ENCODE results near the gene SCUBE3.

The SCUBE3 gene

DNA sequence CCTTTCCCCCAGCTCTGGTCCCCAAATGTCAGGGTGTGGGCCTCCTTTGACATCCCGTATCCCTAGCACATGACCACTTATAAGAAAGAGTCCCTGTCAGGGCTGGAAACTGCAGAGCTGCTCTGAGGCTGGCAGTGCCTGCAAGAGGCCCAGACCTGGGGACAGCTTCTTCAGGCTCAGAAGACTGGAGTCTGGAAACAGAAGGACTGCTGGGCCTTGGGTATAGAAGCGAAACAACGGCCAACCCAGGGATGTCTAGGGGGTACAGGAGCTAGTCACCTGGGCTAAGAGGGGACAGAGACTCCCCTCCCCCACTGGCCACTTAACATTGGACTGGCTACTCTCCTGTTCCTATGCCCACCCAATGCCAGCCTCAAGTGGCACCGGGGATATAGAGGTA lies 4.7 kb downstream of the SCUBE3 start:
- no peak overlapping the region for H3K4me3 ChIP-seq (ENCODE audit: low read depth in 1 of 2, low read length in 2 of 2)
- H3K9ac ChIP-seq (ENCODE audit: low read depth in 1 of 2, low read length in 2 of 2) = no peak overlapping the region
- H3K27me3 ChIP-seq (ENCODE audit: control insufficient read depth in 1 of 2, insufficient read depth in 2 of 2, low read length in 2 of 2) = peaks cover 58 to 61% of the 10 kb centered on the region in 2 donors
- H3K9me3 ChIP-seq (ENCODE audit: control insufficient read depth in 1 of 2, low read length in 2 of 2) = no peaks in the 10 kb centered on the region
- peaks cover 0 to 4% of the 10 kb centered on the region in 2 donors for H3K4me1 ChIP-seq (ENCODE audit: control insufficient read depth in 1 of 2, insufficient read depth in 2 of 2, low read length in 2 of 2)
- H3K27ac ChIP-seq (ENCODE audit: low read depth, low read length) = no peak overlapping the region
- H3K36me3 ChIP-seq (ENCODE audit: control insufficient read depth in 1 of 2, insufficient read depth in 2 of 2, low read length in 2 of 2) = no peaks in the 10 kb centered on the region

DNA sequence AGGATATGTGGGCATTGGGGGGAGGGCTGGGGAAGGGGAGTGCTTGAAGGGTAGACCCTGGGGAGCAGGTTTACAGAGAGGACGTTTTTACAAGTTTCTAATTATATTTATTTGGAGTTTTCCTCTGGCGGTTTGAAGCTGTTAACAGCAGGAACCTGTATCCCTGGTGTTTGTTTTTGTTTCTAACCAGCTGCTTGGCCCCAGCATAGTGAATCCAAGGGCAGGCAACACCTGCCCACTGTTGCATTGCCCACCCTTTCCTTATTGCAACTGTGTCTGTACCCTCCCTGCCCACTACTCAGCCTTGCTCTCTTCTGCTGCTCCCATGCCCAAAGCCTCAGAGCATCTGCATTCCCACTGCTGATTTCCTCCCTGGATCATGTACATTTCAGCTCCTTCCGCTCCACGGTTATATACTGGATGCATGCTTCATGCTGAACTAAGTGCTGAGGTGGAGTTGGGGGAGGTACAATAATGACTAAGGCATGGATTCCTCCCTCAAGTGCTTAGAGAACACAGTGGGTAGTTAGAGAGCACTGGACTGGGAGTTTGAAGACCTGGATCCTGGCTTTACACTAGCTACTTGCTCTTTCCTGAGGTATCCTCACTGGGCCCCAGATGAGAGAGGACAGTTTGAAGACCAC lies 6.0 kb downstream of the SCUBE3 start:
- no peak overlapping the region for H3K27ac ChIP-seq (ENCODE audit: low read depth, low read length)
- H3K9me3 ChIP-seq (ENCODE audit: control insufficient read depth in 1 of 2, low read length in 2 of 2) = no peaks in the 10 kb centered on the region
- no peaks in the 10 kb centered on the region for H3K36me3 ChIP-seq (ENCODE audit: control insufficient read depth in 1 of 2, insufficient read depth in 2 of 2, low read length in 2 of 2)
- peaks cover 48 to 55% of the 10 kb centered on the region in 2 donors for H3K27me3 ChIP-seq (ENCODE audit: control insufficient read depth in 1 of 2, insufficient read depth in 2 of 2, low read length in 2 of 2)
- H3K9ac ChIP-seq (ENCODE audit: low read depth in 1 of 2, low read length in 2 of 2) = no peak overlapping the region
- H3K4me3 ChIP-seq (ENCODE audit: low read depth in 1 of 2, low read length in 2 of 2) = no peak overlapping the region
- H3K4me1 ChIP-seq (ENCODE audit: control insufficient read depth in 1 of 2, insufficient read depth in 2 of 2, low read length in 2 of 2) = no peaks in the 10 kb centered on the region

DNA sequence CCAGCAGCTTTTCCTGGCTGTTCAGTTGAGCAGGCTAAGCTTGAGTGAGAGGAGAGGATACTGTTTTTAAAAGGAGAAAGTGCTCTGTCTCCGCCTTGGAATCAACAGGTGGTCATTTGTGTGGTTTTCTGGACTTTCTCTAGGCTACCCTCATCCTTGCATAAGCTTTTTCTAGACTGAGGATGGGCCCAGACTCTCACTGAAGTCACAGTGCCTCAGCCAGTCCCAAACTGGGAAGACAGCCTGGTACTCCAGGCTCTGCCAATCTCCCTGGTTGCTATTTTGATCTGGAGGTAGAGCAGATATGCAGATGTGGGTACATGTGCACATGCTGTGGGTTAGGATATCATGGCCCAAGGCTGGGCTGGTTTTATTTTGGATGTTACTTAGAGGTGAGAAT lies 7.0 kb downstream of the SCUBE3 start:
- no peak overlapping the region for H3K4me3 ChIP-seq (ENCODE audit: low read depth in 1 of 2, low read length in 2 of 2)
- peaks cover 41 to 46% of the 10 kb centered on the region in 2 donors for H3K27me3 ChIP-seq (ENCODE audit: control insufficient read depth in 1 of 2, insufficient read depth in 2 of 2, low read length in 2 of 2)
- H3K36me3 ChIP-seq (ENCODE audit: control insufficient read depth in 1 of 2, insufficient read depth in 2 of 2, low read length in 2 of 2) = no peaks in the 10 kb centered on the region
- no peaks in the 10 kb centered on the region for H3K4me1 ChIP-seq (ENCODE audit: control insufficient read depth in 1 of 2, insufficient read depth in 2 of 2, low read length in 2 of 2)
- H3K27ac ChIP-seq (ENCODE audit: low read depth, low read length) = no peak overlapping the region
- H3K9me3 ChIP-seq (ENCODE audit: control insufficient read depth in 1 of 2, low read length in 2 of 2) = no peaks in the 10 kb centered on the region
- no peak overlapping the region for H3K9ac ChIP-seq (ENCODE audit: low read depth in 1 of 2, low read length in 2 of 2)

DNA sequence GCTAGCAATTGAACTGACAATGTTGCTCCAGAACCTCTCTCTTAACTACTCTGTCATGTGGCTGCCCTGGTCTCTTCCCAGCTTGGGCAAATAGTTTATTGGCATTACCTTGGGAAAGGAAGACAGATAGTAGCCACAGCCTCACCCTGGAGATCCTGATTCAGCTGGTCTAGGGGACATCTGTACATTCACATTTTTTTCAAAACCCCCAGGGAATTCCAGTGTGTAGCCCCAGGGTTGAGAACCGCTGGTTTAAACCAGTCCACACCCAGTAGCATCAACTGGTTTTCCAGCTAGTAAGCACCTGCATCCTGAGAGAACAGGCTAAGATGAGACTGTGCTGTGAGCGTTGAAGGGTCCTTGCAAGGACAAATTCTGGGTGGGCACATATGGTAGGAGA lies 9.6 kb downstream of the SCUBE3 start:
- Histone ChIP-seq H3K27ac (ENCODE audit: low read depth, low read length) (no peak overlapping the region), H3K9me3 (ENCODE audit: control insufficient read depth in 1 of 2, low read length in 2 of 2) (no peaks in the 10 kb centered on the region), H3K4me1 (ENCODE audit: control insufficient read depth in 1 of 2, insufficient read depth in 2 of 2, low read length in 2 of 2) (no peaks in the 10 kb centered on the region), H3K4me3 (ENCODE audit: low read depth in 1 of 2, low read length in 2 of 2) (no peak overlapping the region), H3K36me3 (ENCODE audit: control insufficient read depth in 1 of 2, insufficient read depth in 2 of 2, low read length in 2 of 2) (no peaks in the 10 kb centered on the region), H3K27me3 (ENCODE audit: control insufficient read depth in 1 of 2, insufficient read depth in 2 of 2, low read length in 2 of 2) (peaks cover 17 to 23% of the 10 kb centered on the region in 2 donors), H3K9ac (ENCODE audit: low read depth in 1 of 2, low read length in 2 of 2) (no peak overlapping the region)

DNA sequence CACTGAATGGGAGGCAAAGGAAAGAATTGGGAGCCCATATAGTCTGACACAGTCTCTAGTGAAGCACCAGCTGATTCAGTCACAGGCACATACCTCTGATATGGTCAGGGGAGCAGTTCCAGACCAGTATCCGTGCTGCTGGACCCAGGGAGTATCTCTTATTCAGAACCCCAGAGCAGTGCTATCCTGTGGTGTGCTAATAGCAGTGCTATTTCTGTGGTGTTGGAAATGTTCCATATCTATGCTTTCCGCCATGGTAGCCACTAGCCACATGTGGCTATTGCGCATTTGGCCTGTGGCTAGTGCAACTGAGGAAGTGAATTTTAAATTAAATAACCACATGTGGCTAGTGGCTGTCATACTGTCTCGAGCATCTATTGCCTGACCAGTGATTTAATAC lies 11.0 kb downstream of the SCUBE3 start:
- no peak overlapping the region for H3K27ac ChIP-seq (ENCODE audit: low read depth, low read length)
- H3K9me3 ChIP-seq (ENCODE audit: control insufficient read depth in 1 of 2, low read length in 2 of 2) = no peaks in the 10 kb centered on the region
- H3K27me3 ChIP-seq (ENCODE audit: control insufficient read depth in 1 of 2, insufficient read depth in 2 of 2, low read length in 2 of 2) = peaks cover 12 to 15% of the 10 kb centered on the region in 2 donors
- no peak overlapping the region for H3K9ac ChIP-seq (ENCODE audit: low read depth in 1 of 2, low read length in 2 of 2)
- no peak overlapping the region for H3K4me3 ChIP-seq (ENCODE audit: low read depth in 1 of 2, low read length in 2 of 2)
- no peaks in the 10 kb centered on the region for H3K4me1 ChIP-seq (ENCODE audit: control insufficient read depth in 1 of 2, insufficient read depth in 2 of 2, low read length in 2 of 2)
- no peaks in the 10 kb centered on the region for H3K36me3 ChIP-seq (ENCODE audit: control insufficient read depth in 1 of 2, insufficient read depth in 2 of 2, low read length in 2 of 2)

DNA sequence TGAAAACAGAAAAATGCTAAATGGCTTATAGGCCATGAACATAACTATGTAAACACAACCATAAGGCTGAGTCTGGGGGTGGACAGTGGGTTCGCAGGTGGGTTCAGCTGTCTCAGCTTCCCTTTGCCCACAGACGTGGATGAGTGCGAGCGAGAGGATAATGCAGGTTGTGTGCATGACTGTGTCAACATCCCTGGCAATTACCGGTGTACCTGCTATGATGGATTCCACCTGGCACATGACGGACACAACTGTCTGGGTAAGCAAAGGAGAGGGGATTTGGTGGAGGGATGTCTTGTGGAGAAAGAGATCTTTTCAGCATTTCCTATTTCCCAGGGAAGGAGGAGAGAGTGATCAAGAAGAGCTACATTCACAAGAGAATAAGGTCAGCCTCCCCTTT lies 14.7 kb downstream of the SCUBE3 start:
- Histone ChIP-seq H3K9me3 (ENCODE audit: control insufficient read depth in 1 of 2, low read length in 2 of 2) (no peaks in the 10 kb centered on the region), H3K27me3 (ENCODE audit: control insufficient read depth in 1 of 2, insufficient read depth in 2 of 2, low read length in 2 of 2) (peaks cover 0 to under 1% of the 10 kb centered on the region in 2 donors), H3K36me3 (ENCODE audit: control insufficient read depth in 1 of 2, insufficient read depth in 2 of 2, low read length in 2 of 2) (no peaks in the 10 kb centered on the region), H3K4me1 (ENCODE audit: control insufficient read depth in 1 of 2, insufficient read depth in 2 of 2, low read length in 2 of 2) (peaks cover 0 to 3% of the 10 kb centered on the region in 2 donors), H3K4me3 (ENCODE audit: low read depth in 1 of 2, low read length in 2 of 2) (no peak overlapping the region), H3K27ac (ENCODE audit: low read depth, low read length) (no peak overlapping the region), H3K9ac (ENCODE audit: low read depth in 1 of 2, low read length in 2 of 2) (no peak overlapping the region)

DNA sequence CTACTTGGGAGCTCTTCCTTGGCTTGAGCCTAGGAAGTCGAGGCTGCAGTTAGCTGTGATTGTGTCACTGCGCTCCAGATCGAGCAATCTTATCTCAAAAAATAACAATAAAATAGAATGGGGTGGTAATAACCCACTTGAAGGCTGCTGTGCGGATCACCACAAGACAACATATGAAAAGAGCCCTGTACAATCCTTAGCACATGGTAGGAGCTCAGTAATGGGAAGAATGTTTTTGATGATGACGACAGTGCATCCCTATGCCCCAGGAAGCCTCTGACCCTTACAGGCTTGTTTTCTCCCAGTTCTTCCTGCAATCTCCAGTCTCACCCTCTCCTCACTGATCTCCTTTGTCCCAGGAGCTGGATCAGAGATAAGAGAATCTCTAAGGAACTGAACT lies 15.5 kb downstream of the SCUBE3 start:
- no peaks in the 10 kb centered on the region for H3K9me3 ChIP-seq (ENCODE audit: control insufficient read depth in 1 of 2, low read length in 2 of 2)
- no peak overlapping the region for H3K27ac ChIP-seq (ENCODE audit: low read depth, low read length)
- H3K4me3 ChIP-seq (ENCODE audit: low read depth in 1 of 2, low read length in 2 of 2) = no peak overlapping the region
- H3K9ac ChIP-seq (ENCODE audit: low read depth in 1 of 2, low read length in 2 of 2) = no peak overlapping the region
- peaks cover 0 to 3% of the 10 kb centered on the region in 2 donors for H3K4me1 ChIP-seq (ENCODE audit: control insufficient read depth in 1 of 2, insufficient read depth in 2 of 2, low read length in 2 of 2)
- H3K27me3 ChIP-seq (ENCODE audit: control insufficient read depth in 1 of 2, insufficient read depth in 2 of 2, low read length in 2 of 2) = no peaks in the 10 kb centered on the region
- H3K36me3 ChIP-seq (ENCODE audit: control insufficient read depth in 1 of 2, insufficient read depth in 2 of 2, low read length in 2 of 2) = no peaks in the 10 kb centered on the region

DNA sequence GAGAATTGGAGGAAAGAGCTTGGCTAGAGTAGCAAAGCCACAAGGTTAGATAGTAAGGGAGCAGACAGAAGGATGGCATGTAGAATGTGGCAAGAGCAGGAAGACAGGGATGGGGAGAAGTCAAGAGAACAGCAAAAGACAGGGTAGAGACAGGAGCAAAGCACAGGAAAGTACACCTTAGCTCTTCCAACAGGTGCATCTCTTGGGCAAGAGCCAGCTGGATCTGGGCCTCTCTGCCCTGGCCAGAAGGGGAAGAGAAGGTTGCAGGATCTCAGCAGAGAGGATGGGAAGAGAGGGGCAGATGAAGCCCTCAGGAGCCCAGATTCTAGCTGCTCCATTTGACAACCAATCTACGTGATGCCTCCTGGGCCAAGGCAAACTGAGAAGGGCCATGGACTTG lies 16.7 kb downstream of the SCUBE3 start:
- Histone ChIP-seq H3K4me1 (ENCODE audit: control insufficient read depth in 1 of 2, insufficient read depth in 2 of 2, low read length in 2 of 2) (peaks cover 0 to 3% of the 10 kb centered on the region in 2 donors), H3K27ac (ENCODE audit: low read depth, low read length) (no peak overlapping the region), H3K9me3 (ENCODE audit: control insufficient read depth in 1 of 2, low read length in 2 of 2) (no peaks in the 10 kb centered on the region), H3K27me3 (ENCODE audit: control insufficient read depth in 1 of 2, insufficient read depth in 2 of 2, low read length in 2 of 2) (no peaks in the 10 kb centered on the region), H3K9ac (ENCODE audit: low read depth in 1 of 2, low read length in 2 of 2) (no peak overlapping the region), H3K4me3 (ENCODE audit: low read depth in 1 of 2, low read length in 2 of 2) (no peak overlapping the region), H3K36me3 (ENCODE audit: control insufficient read depth in 1 of 2, insufficient read depth in 2 of 2, low read length in 2 of 2) (no peaks in the 10 kb centered on the region)

DNA sequence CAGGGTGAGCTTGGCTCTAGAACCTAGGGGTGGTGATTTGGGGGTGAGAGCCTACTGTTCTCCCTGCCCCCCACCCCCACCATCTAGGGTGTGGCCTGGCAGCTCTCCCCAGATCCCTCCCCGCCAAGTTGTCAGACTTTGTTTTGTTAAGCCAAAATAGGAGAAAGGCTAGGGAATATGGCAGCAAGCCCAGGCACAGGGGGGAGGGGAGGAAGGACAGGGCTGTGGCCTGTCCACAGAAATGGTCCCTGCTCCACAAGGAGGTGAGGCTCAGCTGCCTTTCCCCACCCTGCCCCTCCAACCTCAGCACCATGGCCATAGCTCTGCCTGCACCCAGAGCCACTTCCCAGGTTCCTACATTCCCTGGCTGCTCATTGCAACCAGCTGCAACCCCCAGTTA lies 17.2 kb downstream of the SCUBE3 start:
- Histone ChIP-seq H3K27me3 (ENCODE audit: control insufficient read depth in 1 of 2, insufficient read depth in 2 of 2, low read length in 2 of 2) (no peaks in the 10 kb centered on the region), H3K4me3 (ENCODE audit: low read depth in 1 of 2, low read length in 2 of 2) (no peak overlapping the region), H3K9ac (ENCODE audit: low read depth in 1 of 2, low read length in 2 of 2) (no peak overlapping the region), H3K36me3 (ENCODE audit: control insufficient read depth in 1 of 2, insufficient read depth in 2 of 2, low read length in 2 of 2) (no peaks in the 10 kb centered on the region), H3K9me3 (ENCODE audit: control insufficient read depth in 1 of 2, low read length in 2 of 2) (no peaks in the 10 kb centered on the region), H3K27ac (ENCODE audit: low read depth, low read length) (no peak overlapping the region), H3K4me1 (ENCODE audit: control insufficient read depth in 1 of 2, insufficient read depth in 2 of 2, low read length in 2 of 2) (peaks cover 0 to 3% of the 10 kb centered on the region in 2 donors)

DNA sequence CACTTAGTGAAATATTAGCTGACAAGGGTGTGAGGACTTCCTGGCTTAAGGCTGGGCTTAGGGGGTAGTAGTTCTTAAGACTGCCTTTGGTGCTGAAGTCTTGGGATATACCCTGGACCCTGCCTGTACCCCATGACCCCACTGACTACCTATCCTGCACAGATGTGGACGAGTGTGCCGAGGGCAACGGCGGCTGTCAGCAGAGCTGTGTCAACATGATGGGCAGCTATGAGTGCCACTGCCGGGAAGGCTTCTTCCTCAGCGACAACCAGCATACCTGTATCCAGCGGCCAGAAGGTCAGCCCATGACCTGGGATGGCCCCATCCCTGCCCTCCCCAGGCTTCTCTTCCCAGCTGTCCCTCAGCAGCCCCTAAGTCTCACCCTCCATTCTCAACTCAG lies 17.8 kb downstream of the SCUBE3 start:
- H3K4me3 ChIP-seq (ENCODE audit: low read depth in 1 of 2, low read length in 2 of 2) = no peak overlapping the region
- H3K27ac ChIP-seq (ENCODE audit: low read depth, low read length) = no peak overlapping the region
- no peaks in the 10 kb centered on the region for H3K36me3 ChIP-seq (ENCODE audit: control insufficient read depth in 1 of 2, insufficient read depth in 2 of 2, low read length in 2 of 2)
- H3K9ac ChIP-seq (ENCODE audit: low read depth in 1 of 2, low read length in 2 of 2) = no peak overlapping the region
- H3K27me3 ChIP-seq (ENCODE audit: control insufficient read depth in 1 of 2, insufficient read depth in 2 of 2, low read length in 2 of 2) = no peaks in the 10 kb centered on the region
- H3K9me3 ChIP-seq (ENCODE audit: control insufficient read depth in 1 of 2, low read length in 2 of 2) = no peaks in the 10 kb centered on the region
- peaks cover 0 to 3% of the 10 kb centered on the region in 2 donors for H3K4me1 ChIP-seq (ENCODE audit: control insufficient read depth in 1 of 2, insufficient read depth in 2 of 2, low read length in 2 of 2)

DNA sequence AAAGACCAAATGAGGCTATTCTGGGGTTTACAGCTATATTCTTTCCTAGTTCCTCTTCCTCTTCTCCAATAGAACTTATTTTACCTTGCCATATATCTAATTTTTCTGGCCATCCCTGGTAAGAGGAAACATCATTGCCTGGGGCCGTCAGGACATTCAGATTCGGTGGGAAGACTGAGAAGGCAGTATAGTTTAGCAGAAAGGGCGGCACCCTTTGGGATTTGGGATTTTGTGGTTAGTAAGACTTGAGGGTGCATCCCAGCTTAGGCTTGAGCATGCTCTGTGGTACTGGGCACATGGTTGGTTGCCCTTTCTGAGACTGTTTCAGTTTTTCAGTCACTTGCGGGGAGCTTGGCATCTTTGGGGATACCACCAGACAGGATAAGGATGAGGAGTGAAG lies 21.1 kb downstream of the SCUBE3 start:
- no peak overlapping the region for H3K4me3 ChIP-seq (ENCODE audit: low read depth in 1 of 2, low read length in 2 of 2)
- H3K36me3 ChIP-seq (ENCODE audit: control insufficient read depth in 1 of 2, insufficient read depth in 2 of 2, low read length in 2 of 2) = no peaks in the 10 kb centered on the region
- no peaks in the 10 kb centered on the region for H3K27me3 ChIP-seq (ENCODE audit: control insufficient read depth in 1 of 2, insufficient read depth in 2 of 2, low read length in 2 of 2)
- no peaks in the 10 kb centered on the region for H3K9me3 ChIP-seq (ENCODE audit: control insufficient read depth in 1 of 2, low read length in 2 of 2)
- H3K4me1 ChIP-seq (ENCODE audit: control insufficient read depth in 1 of 2, insufficient read depth in 2 of 2, low read length in 2 of 2) = peaks cover 0 to 3% of the 10 kb centered on the region in 2 donors
- no peak overlapping the region for H3K27ac ChIP-seq (ENCODE audit: low read depth, low read length)
- no peak overlapping the region for H3K9ac ChIP-seq (ENCODE audit: low read depth in 1 of 2, low read length in 2 of 2)
